Measurements from ENCODE around the gene ITGA11.

Gene ITGA11

GRCh38 chr15:68298336-68298735 is 133.6 kb downstream of the ITGA11 start:
- H3K27ac ChIP-seq (replicated peaks): no peak overlapping the region
- H3K4me3 ChIP-seq (replicated peaks; ENCODE audit: insufficient read depth, low read length): no peak overlapping the region
- H3K27me3 ChIP-seq (ENCODE audit: insufficient read depth, poor library complexity, severe bottlenecking): no peaks in the 10 kb centered on the region
- TF ChIP-seq REST (IDR thresholded peaks at IDR 0.05; ENCODE audit: insufficient replicate concordance, low read depth): no peak
- no peak for TF ChIP-seq POLR2AphosphoS5 (IDR thresholded peaks at IDR 0.05; ENCODE audit: low read depth)
- no peak for TF ChIP-seq CTCF (IDR thresholded peaks at IDR 0.05; ENCODE audit: insufficient read depth, low read length)
- TF ChIP-seq SPI1 (IDR thresholded peaks at IDR 0.05; ENCODE audit: borderline replicate concordance, low read depth): no peak
- TF ChIP-seq GABPA (IDR thresholded peaks at IDR 0.05; ENCODE audit: low read depth): no peak
- no peak for DNase-seq (ENCODE audit: low read depth in 1 of 2, low spot score in 1 of 2)

GRCh38 chr15:68295014-68295805 is 136.8 kb downstream of the ITGA11 start:
- Histone ChIP-seq H3K4me3 (replicated peaks; ENCODE audit: insufficient read depth, low read length) (no peak overlapping the region), H3K27ac (replicated peaks) (no peak overlapping the region), H3K27me3 (ENCODE audit: insufficient read depth, poor library complexity, severe bottlenecking) (no peaks in the 10 kb centered on the region)
- DNase-seq (ENCODE audit: low read depth in 1 of 2, low spot score in 1 of 2): no peak
- TF ChIP-seq SPI1 (IDR thresholded peaks at IDR 0.05; ENCODE audit: borderline replicate concordance, low read depth) (no peak), POLR2AphosphoS5 (IDR thresholded peaks at IDR 0.05; ENCODE audit: low read depth) (no peak)

GRCh38 chr15:68292967-68293366 is 139.0 kb downstream of the ITGA11 start:
- Histone ChIP-seq H3K27ac (replicated peaks) (no peak overlapping the region), H3K4me3 (replicated peaks; ENCODE audit: insufficient read depth, low read length) (no peak overlapping the region), H3K27me3 (ENCODE audit: insufficient read depth, poor library complexity, severe bottlenecking) (no peaks in the 10 kb centered on the region)
- no peak for DNase-seq (ENCODE audit: low read depth in 1 of 2, low spot score in 1 of 2)
- TF ChIP-seq REST (IDR thresholded peaks at IDR 0.05; ENCODE audit: insufficient replicate concordance, low read depth) (no peak), SPI1 (IDR thresholded peaks at IDR 0.05; ENCODE audit: borderline replicate concordance, low read depth) (no peak), CTCF (IDR thresholded peaks at IDR 0.05; ENCODE audit: insufficient read depth, low read length) (no peak), GABPA (IDR thresholded peaks at IDR 0.05; ENCODE audit: low read depth) (no peak), POLR2AphosphoS5 (IDR thresholded peaks at IDR 0.05; ENCODE audit: low read depth) (no peak)

- no peak overlapping the region for H3K27ac ChIP-seq (replicated peaks)
- DNase-seq (ENCODE audit: low read depth in 1 of 2, low spot score in 1 of 2): no peak
- H3K4me3 ChIP-seq (replicated peaks; ENCODE audit: insufficient read depth, low read length): no peak overlapping the region
- no peak for TF ChIP-seq SPI1 (IDR thresholded peaks at IDR 0.05; ENCODE audit: borderline replicate concordance, low read depth)
- no peak for TF ChIP-seq POLR2AphosphoS5 (IDR thresholded peaks at IDR 0.05; ENCODE audit: low read depth)
- TF ChIP-seq GABPA (IDR thresholded peaks at IDR 0.05; ENCODE audit: low read depth): no peak
- no peaks in the 10 kb centered on the region for H3K27me3 ChIP-seq (ENCODE audit: insufficient read depth, poor library complexity, severe bottlenecking)
Observed at GRCh38 chr15:68292157-68292781, 139.7 kb downstream of the ITGA11 start.

Measured in HL-60 (cell line).